Ovary (tissue), 1 donor: ENCODE data around the gene MTA1.

Source experiments
- EP300 ChIP-seq: sonication (generic); formaldehyde crosslinking; IDR thresholded peaks from one replicate; pipeline ENCODE4 v1.6.1; 2017; ENCODE audit warnings: antibody characterized with exemption
- POLR2A ChIP-seq: fragments of 450-650 bp; IDR thresholded peaks from one replicate; pipeline ENCODE4 v1.6.1; 2017; ENCODE audit warnings: antibody characterized with exemption, mild to moderate bottlenecking, moderate library complexity

DNA sequence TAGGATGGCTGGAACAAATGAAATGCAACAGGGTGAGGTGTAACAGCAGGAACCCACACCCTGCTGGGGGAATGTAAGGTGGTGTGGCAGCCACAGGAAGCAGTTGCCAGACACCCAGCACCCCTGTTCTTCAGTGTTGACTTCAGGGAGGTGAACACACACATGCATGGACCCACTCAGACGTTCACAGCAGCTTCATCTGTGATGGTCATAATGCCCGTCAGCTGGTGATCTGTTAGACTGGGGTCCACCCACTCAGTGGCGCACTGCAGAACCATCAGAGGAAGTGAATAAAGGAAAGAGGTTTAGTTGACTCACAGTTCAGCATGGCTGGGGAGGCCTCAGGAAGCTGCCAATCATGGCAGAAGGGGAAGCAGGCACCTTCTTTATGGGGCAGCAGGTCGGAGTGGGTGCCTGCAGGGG lies 44.0 kb upstream of the MTA1 start:
- TF ChIP-seq EP300 (no peak), POLR2A (no peak)
